DMS79 (cell line): ENCODE data around the gene HELZ.
"Not testable (repeated sequence)": the region's sequence is repeated elsewhere in the genome, so short reads cannot be mapped to it uniquely, and the experiment has no call there.

ENCODE experiments used
- DNase-seq: peaks from one replicate; lab custom pipeline; 2025; lab: John Stamatoyannopoulos, UW

Gene HELZ

GRCh38 chr17:67049025-67049739, 195.8 kb downstream of the HELZ start:
- no peak for DNase-seq

GRCh38 chr17:67047382-67047781, 197.6 kb downstream of the HELZ start:
- DNase-seq: no peak

GRCh38 chr17:67046398-67046797, 198.6 kb downstream of the HELZ start:
- no peak for DNase-seq

GRCh38 chr17:67044940-67045339, 200.1 kb downstream of the HELZ start:
- DNase-seq: no peak

GRCh38 chr17:67044016-67044772, 200.8 kb downstream of the HELZ start, which contains the start of gene CACNG1:
Gene CACNG1, plus strand, starts transcription at chr17:67044554. Its CDS starts 107 bp downstream, at chr17:67044661.
- no peak for DNase-seq

GRCh38 chr17:67043283-67043682, 201.7 kb downstream of the HELZ start:
- DNase-seq: no peak

- DNase-seq: no peak
These were observed 202.8 kb downstream of the HELZ start for GRCh38 chr17:67041941-67042899.

- no peak for DNase-seq
These were observed 203.5 kb downstream of the HELZ start for GRCh38 chr17:67041531-67041930.

- not testable (repeated sequence) for DNase-seq
These were observed 203.9 kb downstream of the HELZ start for GRCh38 chr17:67041119-67041518.

- no peak for DNase-seq
These were observed 204.3 kb downstream of the HELZ start for GRCh38 chr17:67040652-67041051.

GRCh38 chr17:67038861-67039365, 206.1 kb downstream of the HELZ start:
- DNase-seq: no peak

GRCh38 chr17:67035131-67036083, 209.6 kb downstream of the HELZ start:
- DNase-seq: no peak

GRCh38 chr17:67033613-67034012, 211.4 kb downstream of the HELZ start:
- no peak for DNase-seq

GRCh38 chr17:67032985-67033384, 212.0 kb downstream of the HELZ start:
- no peak for DNase-seq

- no peak for DNase-seq
These were observed 212.6 kb downstream of the HELZ start for GRCh38 chr17:67032382-67032781.

GRCh38 chr17:67030641-67031040, 214.4 kb downstream of the HELZ start:
- no peak for DNase-seq

GRCh38 chr17:67027031-67027628, 217.9 kb downstream of the HELZ start:
- no peak for DNase-seq

- no peak for DNase-seq
These were observed 218.7 kb downstream of the HELZ start for GRCh38 chr17:67026341-67026740.

- peak; percentile 2 for DNase-seq
These were observed 219.7 kb downstream of the HELZ start for GRCh38 chr17:67025216-67025792.

GRCh38 chr17:67024736-67025135, 220.3 kb downstream of the HELZ start:
- DNase-seq: no peak
